ENCODE results near the gene SPTBN5.

GRCh38 chr15:41813426-41813825 lies 80.4 kb downstream of the SPTBN5 start:
- TF ChIP-seq POLR2A (IDR thresholded peaks at IDR 0.05; ENCODE audit: low read depth, low read length) (no peak), POLR2AphosphoS5 (IDR thresholded peaks at IDR 0.05; ENCODE audit: low read depth, low read length) (no peak)
